ENCODE data around the gene LURAP1L.

LURAP1L gene

DNA sequence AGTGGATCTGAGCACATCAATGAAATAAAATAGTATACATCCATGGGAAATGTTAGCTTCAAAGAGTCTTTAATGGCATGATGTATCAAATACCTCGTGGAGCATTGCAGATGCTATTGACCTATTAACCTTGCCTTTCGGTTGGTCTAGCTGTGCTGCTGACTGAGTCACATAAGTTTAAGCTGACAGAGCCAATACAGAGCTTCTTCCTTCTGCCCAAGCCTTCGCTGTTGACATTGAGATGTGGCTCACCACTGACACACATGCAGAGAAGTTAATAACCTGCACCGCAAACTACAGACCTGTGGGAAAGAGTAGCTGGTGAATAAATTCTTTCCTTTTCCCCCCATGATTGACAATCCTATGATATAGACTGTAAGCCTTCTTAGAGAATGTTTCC is 78.2 kb downstream of the LURAP1L start:
- TF ChIP-seq POLR2AphosphoS5 (IDR thresholded peaks at IDR 0.05; ENCODE audit: low read depth, low read length), result no peak
- TF ChIP-seq, protein P1, sequence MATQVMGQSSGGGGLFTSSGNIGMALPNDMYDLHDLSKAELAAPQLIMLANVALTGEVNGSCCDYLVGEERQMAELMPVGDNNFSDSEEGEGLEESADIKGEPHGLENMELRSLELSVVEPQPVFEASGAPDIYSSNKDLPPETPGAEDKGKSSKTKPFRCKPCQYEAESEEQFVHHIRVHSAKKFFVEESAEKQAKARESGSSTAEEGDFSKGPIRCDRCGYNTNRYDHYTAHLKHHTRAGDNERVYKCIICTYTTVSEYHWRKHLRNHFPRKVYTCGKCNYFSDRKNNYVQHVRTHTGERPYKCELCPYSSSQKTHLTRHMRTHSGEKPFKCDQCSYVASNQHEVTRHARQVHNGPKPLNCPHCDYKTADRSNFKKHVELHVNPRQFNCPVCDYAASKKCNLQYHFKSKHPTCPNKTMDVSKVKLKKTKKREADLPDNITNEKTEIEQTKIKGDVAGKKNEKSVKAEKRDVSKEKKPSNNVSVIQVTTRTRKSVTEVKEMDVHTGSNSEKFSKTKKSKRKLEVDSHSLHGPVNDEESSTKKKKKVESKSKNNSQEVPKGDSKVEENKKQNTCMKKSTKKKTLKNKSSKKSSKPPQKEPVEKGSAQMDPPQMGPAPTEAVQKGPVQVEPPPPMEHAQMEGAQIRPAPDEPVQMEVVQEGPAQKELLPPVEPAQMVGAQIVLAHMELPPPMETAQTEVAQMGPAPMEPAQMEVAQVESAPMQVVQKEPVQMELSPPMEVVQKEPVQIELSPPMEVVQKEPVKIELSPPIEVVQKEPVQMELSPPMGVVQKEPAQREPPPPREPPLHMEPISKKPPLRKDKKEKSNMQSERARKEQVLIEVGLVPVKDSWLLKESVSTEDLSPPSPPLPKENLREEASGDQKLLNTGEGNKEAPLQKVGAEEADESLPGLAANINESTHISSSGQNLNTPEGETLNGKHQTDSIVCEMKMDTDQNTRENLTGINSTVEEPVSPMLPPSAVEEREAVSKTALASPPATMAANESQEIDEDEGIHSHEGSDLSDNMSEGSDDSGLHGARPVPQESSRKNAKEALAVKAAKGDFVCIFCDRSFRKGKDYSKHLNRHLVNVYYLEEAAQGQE (IDR thresholded peaks at IDR 0.05; ENCODE audit: insufficient read depth in 1 of 2, low read depth in 2 of 2, low read length in 2 of 2), result no peak
- TF ChIP-seq SIN3A (IDR thresholded peaks at IDR 0.05; ENCODE audit: borderline replicate concordance, insufficient read depth, low read length), result no peak
- no peak for TF ChIP-seq TAF1 (IDR thresholded peaks at IDR 0.05; ENCODE audit: borderline replicate concordance, insufficient read depth, low read length)
- no peak for TF ChIP-seq FOXP2 (optimal IDR thresholded peaks at IDR 0.05; ENCODE audit: borderline replicate concordance, extremely low read depth, extremely low read length, insufficient read depth)

DNA sequence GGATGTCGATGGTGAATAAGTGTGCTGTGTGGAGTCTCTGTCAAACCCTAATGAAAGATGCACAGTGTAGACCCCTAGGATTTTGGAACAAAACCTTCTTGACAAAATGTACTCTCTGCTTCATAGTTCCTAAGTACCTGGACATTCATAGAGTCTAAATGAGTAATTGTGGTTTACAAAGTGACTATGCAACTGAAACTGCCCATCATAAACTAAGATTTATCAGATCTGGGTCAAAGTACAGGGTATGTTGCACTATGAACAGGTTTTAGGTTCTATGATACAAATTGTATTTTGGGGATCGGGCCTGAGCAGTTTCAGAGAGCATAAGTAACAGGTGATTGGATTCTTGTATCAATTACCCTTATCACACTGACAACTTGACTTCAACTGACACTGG is 79.4 kb downstream of the LURAP1L start:
- no peak for TF ChIP-seq FOXP2 (optimal IDR thresholded peaks at IDR 0.05; ENCODE audit: borderline replicate concordance, extremely low read depth, extremely low read length, insufficient read depth)
- no peak for TF ChIP-seq SIN3A (IDR thresholded peaks at IDR 0.05; ENCODE audit: borderline replicate concordance, insufficient read depth, low read length)
- TF ChIP-seq, protein P1 (IDR thresholded peaks at IDR 0.05; ENCODE audit: insufficient read depth in 1 of 2, low read depth in 2 of 2, low read length in 2 of 2), result no peak
- no peak for TF ChIP-seq TAF1 (IDR thresholded peaks at IDR 0.05; ENCODE audit: borderline replicate concordance, insufficient read depth, low read length)
- TF ChIP-seq POLR2AphosphoS5 (IDR thresholded peaks at IDR 0.05; ENCODE audit: low read depth, low read length), result no peak

DNA sequence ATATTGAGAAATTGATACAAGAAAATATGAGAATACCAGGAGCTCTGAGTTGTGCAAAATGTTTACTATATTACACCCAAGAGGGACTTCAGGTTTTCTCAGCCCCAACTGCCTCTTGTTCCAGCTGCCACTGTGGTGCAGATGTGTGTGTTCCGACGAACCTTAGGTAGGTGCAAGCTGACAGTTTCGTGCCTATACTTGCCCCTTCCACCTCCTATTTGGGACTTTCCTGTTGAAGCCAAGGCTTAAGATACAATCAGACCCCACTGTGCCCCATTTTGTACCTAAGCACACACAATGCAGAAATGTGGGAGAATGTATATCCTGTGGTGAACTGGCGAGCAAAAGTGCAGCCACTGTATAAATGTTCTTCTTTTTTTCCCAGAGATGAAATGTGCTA is 80.2 kb downstream of the LURAP1L start:
- TF ChIP-seq, protein P1 (IDR thresholded peaks at IDR 0.05; ENCODE audit: insufficient read depth in 1 of 2, low read depth in 2 of 2, low read length in 2 of 2), result no peak
- TF ChIP-seq SIN3A (IDR thresholded peaks at IDR 0.05; ENCODE audit: borderline replicate concordance, insufficient read depth, low read length) (no peak), POLR2AphosphoS5 (IDR thresholded peaks at IDR 0.05; ENCODE audit: low read depth, low read length) (no peak), TAF1 (IDR thresholded peaks at IDR 0.05; ENCODE audit: borderline replicate concordance, insufficient read depth, low read length) (no peak), FOXP2 (optimal IDR thresholded peaks at IDR 0.05; ENCODE audit: borderline replicate concordance, extremely low read depth, extremely low read length, insufficient read depth) (no peak)

DNA sequence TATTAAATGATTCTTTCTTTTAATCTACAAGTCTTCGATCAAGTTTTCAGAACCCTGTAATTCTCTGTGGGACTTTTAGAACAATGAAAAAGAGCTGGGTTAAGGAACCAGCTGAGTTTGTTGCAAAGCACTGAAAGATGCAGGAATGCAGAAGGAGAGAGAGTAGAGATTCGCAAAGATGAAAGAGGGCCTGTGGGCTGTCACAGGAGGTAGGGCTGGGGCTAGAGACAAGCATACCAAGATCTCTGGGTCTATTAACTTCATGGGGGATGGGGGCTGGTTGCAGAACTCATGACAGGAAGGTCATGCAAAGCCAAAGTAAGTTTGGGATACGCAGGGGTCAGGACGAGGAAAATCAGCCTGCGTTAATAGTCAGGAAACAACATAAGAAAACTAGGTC is 81.8 kb downstream of the LURAP1L start:
- no peak for TF ChIP-seq POLR2AphosphoS5 (IDR thresholded peaks at IDR 0.05; ENCODE audit: low read depth, low read length)
- no peak for TF ChIP-seq TAF1 (IDR thresholded peaks at IDR 0.05; ENCODE audit: borderline replicate concordance, insufficient read depth, low read length)
- TF ChIP-seq FOXP2 (optimal IDR thresholded peaks at IDR 0.05; ENCODE audit: borderline replicate concordance, extremely low read depth, extremely low read length, insufficient read depth), result no peak
- TF ChIP-seq SIN3A (IDR thresholded peaks at IDR 0.05; ENCODE audit: borderline replicate concordance, insufficient read depth, low read length), result no peak
- TF ChIP-seq, protein P1 (IDR thresholded peaks at IDR 0.05; ENCODE audit: insufficient read depth in 1 of 2, low read depth in 2 of 2, low read length in 2 of 2), result no peak

Measured in PFSK-1 (cell line).